Progenitor cell of endocrine pancreas (in vitro differentiated cells): ENCODE measurements around the gene CHCHD10. TPM values are rescaled to one million over a fixed set of nuclear protein-coding genes. Genes with fewer than 3 reads are reported as not detected.

Experiments
- DNase-seq: peaks from one replicate; pipeline ENCODE4 v3.0.0; 2021; ENCODE audit warnings: low spot score; ENCODE audit not compliant: unreplicated experiment
- H3K27ac Mint-ChIP-seq: 2 replicates; pipeline ENCODE4 v1.8.0; 2021; ENCODE audit warnings: mild to moderate bottlenecking, moderate library complexity, mixed read lengths
- H3K27me3 Mint-ChIP-seq: 2 replicates; pipeline ENCODE4 v1.8.0; 2021; ENCODE audit warnings: mixed read lengths
- H3K36me3 Mint-ChIP-seq: 2 replicates; pipeline ENCODE4 v1.8.0; 2022; ENCODE audit warnings: mixed read lengths; ENCODE audit not compliant: insufficient read depth
- H3K4me1 Mint-ChIP-seq: 2 replicates; pipeline ENCODE4 v1.8.0; 2021; ENCODE audit warnings: low read depth, mixed read lengths
- H3K4me3 Mint-ChIP-seq: 2 replicates; pipeline ENCODE4 v1.8.0; 2021; ENCODE audit warnings: low read depth, mild to moderate bottlenecking, moderate library complexity, mixed read lengths
- H3K9me3 Mint-ChIP-seq: 2 replicates; pipeline ENCODE4 v1.8.0; 2021; ENCODE audit warnings: low read depth, mixed read lengths
- CTCF ChIP-seq: fragments of 200-600 bp; sonication (generic); IDR thresholded peaks from one replicate; pipeline ENCODE4 v1.5.0; 2021; ENCODE audit warnings: antibody characterized with exemption, mild to moderate bottlenecking; ENCODE audit not compliant: unreplicated experiment
- total RNA-seq: library from RNA; stranded (reverse); gene quantifications from 2 replicates; pipeline ENCODE4 v1.2.1, GENCODE V29; 2021

CHCHD10 gene
- total RNA-seq, 1 donor from 2014 or later, result 42.3 TPM

- Mint-ChIP-seq H3K27ac (no peak overlapping the region), H3K4me1 (peaks cover 20% of the 10 kb centered on the region), H3K27me3 (no peaks in the 10 kb centered on the region), H3K4me3 (no peak overlapping the region), H3K36me3 (peaks cover 26% of the 10 kb centered on the region), H3K9me3 (peaks cover 8% of the 10 kb centered on the region)
- TF ChIP-seq CTCF, result no peak
- DNase-seq, result no peak
These were observed 22.0 kb downstream of the CHCHD10 start for GRCh38 chr22:23745791-23746190.

GRCh38 chr22:23744485-23744884 lies 23.3 kb downstream of the CHCHD10 start:
- no peak for DNase-seq
- peaks cover 24% of the 10 kb centered on the region for H3K36me3 Mint-ChIP-seq
- H3K27me3 Mint-ChIP-seq, result no peaks in the 10 kb centered on the region

GRCh38 chr22:23744001-23744400 lies 23.8 kb downstream of the CHCHD10 start:
- peaks cover 8% of the 10 kb centered on the region for H3K9me3 Mint-ChIP-seq
- H3K27ac Mint-ChIP-seq, result no peak overlapping the region
- DNase-seq, result no peak
- H3K27me3 Mint-ChIP-seq, result no peaks in the 10 kb centered on the region
- no peak for TF ChIP-seq CTCF
- peaks cover 11% of the 10 kb centered on the region for H3K4me1 Mint-ChIP-seq
- peaks cover 24% of the 10 kb centered on the region for H3K36me3 Mint-ChIP-seq
- H3K4me3 Mint-ChIP-seq, result no peak overlapping the region

More at GRCh38 chr22:23744485-23744884, 23.3 kb downstream of the CHCHD10 start:
- no peak overlapping the region for H3K4me3 Mint-ChIP-seq
- peaks cover 11% of the 10 kb centered on the region for H3K4me1 Mint-ChIP-seq
- H3K9me3 Mint-ChIP-seq, result peaks cover 8% of the 10 kb centered on the region
- no peak for TF ChIP-seq CTCF
- H3K27ac Mint-ChIP-seq, result no peak overlapping the region

GRCh38 chr22:23743303-23743705 lies 24.5 kb downstream of the CHCHD10 start:
- H3K9me3 Mint-ChIP-seq, result peaks cover 8% of the 10 kb centered on the region
- H3K4me1 Mint-ChIP-seq, result peaks cover 11% of the 10 kb centered on the region
- no peaks in the 10 kb centered on the region for H3K27me3 Mint-ChIP-seq
- TF ChIP-seq CTCF, result no peak
- peaks cover 24% of the 10 kb centered on the region for H3K36me3 Mint-ChIP-seq
- H3K4me3 Mint-ChIP-seq, result no peak overlapping the region
- no peak for DNase-seq
- H3K27ac Mint-ChIP-seq, result no peak overlapping the region

- no peak overlapping the region for H3K4me3 Mint-ChIP-seq
- DNase-seq, result no peak
- no peak for TF ChIP-seq CTCF
These were observed 25.1 kb downstream of the CHCHD10 start for GRCh38 chr22:23742505-23743264.

More at GRCh38 chr22:23742505-23743264, 25.1 kb downstream of the CHCHD10 start:
- peaks cover 8% of the 10 kb centered on the region for H3K9me3 Mint-ChIP-seq
- H3K4me1 Mint-ChIP-seq, result peaks cover 11% of the 10 kb centered on the region
- no peaks in the 10 kb centered on the region for H3K27me3 Mint-ChIP-seq
- H3K27ac Mint-ChIP-seq, result no peak overlapping the region
- peaks cover 24% of the 10 kb centered on the region for H3K36me3 Mint-ChIP-seq
